Tibial nerve (tissue), 4 donors: ENCODE data around the gene NKTR.

Source experiments
- EP300 ChIP-seq, 2 donors: sonication (generic); formaldehyde crosslinking; IDR thresholded peaks; one replicate each; pipeline ENCODE4 v1.6.1; 2017; ENCODE audit warnings: antibody characterized with exemption in 2 of 2, mild to moderate bottlenecking in 1 of 2
- POLR2A ChIP-seq, 2 donors: fragments of 450-650 bp; IDR thresholded peaks; one replicate each; pipeline ENCODE4 v1.6.1; 2017; ENCODE audit warnings: antibody characterized with exemption in 2 of 2, mild to moderate bottlenecking in 2 of 2, moderate library complexity in 2 of 2
- TF ChIP-seq, protein P1 (sequence below), 5 experiments: fragments of 200-600 bp in 3 of 5; fragments of 450-650 bp in 2 of 5; sonication (generic) in 3 of 5; IDR thresholded peaks; one replicate each; pipeline ENCODE4 v1.5.1; 2016 to 2019; ENCODE audit warnings: antibody characterized with exemption in 5 of 5, mild to moderate bottlenecking in 3 of 5, moderate library complexity in 2 of 5

DNA sequence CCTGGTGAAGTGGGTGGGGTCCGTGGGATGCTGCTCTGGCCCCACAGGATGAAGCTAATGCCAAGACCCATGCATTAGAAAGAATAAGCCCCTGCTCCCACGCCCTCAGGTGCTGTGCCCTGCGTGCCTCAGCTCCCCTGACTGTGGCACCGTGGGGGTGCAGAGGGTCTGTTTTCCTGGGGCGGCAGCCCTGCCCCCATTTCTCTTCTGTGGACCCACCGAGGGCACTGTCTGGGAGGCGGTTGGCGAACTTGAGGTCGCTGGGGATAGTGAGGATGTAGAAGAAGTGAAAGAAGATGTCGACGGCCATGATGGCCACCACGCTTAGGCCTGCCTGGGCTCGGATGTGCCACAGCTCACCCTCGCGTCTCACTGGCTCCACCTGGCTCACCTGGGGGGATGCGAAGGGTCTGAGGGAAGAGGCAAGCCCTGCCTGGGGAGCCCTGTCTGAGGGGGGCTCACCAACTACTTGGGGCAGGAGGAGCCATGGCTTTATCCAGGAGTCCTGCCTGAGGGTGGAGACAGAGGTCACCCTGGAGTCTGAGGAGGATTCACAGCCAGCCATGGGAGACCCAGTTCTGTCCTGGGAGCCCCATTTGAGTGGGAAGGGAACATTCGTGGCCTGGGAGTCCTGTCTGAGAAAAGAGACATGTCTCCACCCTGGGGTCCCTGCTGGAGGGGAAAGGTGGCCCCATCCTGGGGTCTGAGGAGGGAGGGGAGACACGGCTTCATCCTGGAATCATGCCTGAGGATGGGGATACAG, 97.0 kb downstream of the NKTR start:
- TF ChIP-seq, protein P1, sequence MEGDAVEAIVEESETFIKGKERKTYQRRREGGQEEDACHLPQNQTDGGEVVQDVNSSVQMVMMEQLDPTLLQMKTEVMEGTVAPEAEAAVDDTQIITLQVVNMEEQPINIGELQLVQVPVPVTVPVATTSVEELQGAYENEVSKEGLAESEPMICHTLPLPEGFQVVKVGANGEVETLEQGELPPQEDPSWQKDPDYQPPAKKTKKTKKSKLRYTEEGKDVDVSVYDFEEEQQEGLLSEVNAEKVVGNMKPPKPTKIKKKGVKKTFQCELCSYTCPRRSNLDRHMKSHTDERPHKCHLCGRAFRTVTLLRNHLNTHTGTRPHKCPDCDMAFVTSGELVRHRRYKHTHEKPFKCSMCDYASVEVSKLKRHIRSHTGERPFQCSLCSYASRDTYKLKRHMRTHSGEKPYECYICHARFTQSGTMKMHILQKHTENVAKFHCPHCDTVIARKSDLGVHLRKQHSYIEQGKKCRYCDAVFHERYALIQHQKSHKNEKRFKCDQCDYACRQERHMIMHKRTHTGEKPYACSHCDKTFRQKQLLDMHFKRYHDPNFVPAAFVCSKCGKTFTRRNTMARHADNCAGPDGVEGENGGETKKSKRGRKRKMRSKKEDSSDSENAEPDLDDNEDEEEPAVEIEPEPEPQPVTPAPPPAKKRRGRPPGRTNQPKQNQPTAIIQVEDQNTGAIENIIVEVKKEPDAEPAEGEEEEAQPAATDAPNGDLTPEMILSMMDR (IDR thresholded peaks at IDR 0.05) = no peak
- no peak for TF ChIP-seq POLR2A (IDR thresholded peaks at IDR 0.05)
- no peak for TF ChIP-seq EP300 (IDR thresholded peaks at IDR 0.05)
